GM12891 (cell line): ENCODE results near the gene ADCY1.

ENCODE experiments used
- POLR2A ChIP-seq: IDR thresholded peaks from 2 replicates; pipeline ENCODE4 v1.6.1; 2011; ENCODE audit warnings: low read depth, low read length, control low read depth
- POLR2AphosphoS5 ChIP-seq: IDR thresholded peaks from 2 replicates; pipeline ENCODE4 v1.6.1; 2011; ENCODE audit warnings: low read depth, low read length, control low read depth
- TAF1 ChIP-seq: IDR thresholded peaks from 2 replicates; pipeline ENCODE4 v1.6.1; 2011; ENCODE audit warnings: low read depth, low read length, control low read depth

GRCh38 chr7:45697576-45698136 lies 123.5 kb downstream of the ADCY1 start:
- TF ChIP-seq POLR2A (no peak), POLR2AphosphoS5 (no peak), TAF1 (no peak)
